ENCODE results near the gene KRTAP10-10.
"Not testable (repeated sequence)": the region's sequence is repeated elsewhere in the genome, so short reads cannot be mapped to it uniquely, and the experiment has no call there.

KRTAP10-10 gene

GRCh38 chr21:44596068-44596725, 41.0 kb upstream of the KRTAP10-10 start:
- Histone ChIP-seq H3K9me3 (replicated peaks; ENCODE audit: low read length) (no peaks in the 10 kb centered on the region), H3K36me3 (ENCODE audit: insufficient read depth, low read length) (no peaks in the 10 kb centered on the region), H3K4me1 (ENCODE audit: control insufficient read depth, insufficient read depth, low read length) (peaks cover 5% of the 10 kb centered on the region), H3K4me3 (ENCODE audit: low read length) (no peak overlapping the region), H3K27me3 (ENCODE audit: control insufficient read depth, insufficient read depth, low read length) (peaks cover 78% of the 10 kb centered on the region), H3K9ac (ENCODE audit: low read depth, low read length) (no peak overlapping the region), H3K4me2 (ENCODE audit: low read length) (no peak overlapping the region)

GRCh38 chr21:44598061-44598460, 39.1 kb upstream of the KRTAP10-10 start:
- Histone ChIP-seq H3K9ac (ENCODE audit: low read depth, low read length) (no peak overlapping the region), H3K4me3 (ENCODE audit: low read length) (no peak overlapping the region), H3K4me2 (ENCODE audit: low read length) (no peak overlapping the region), H3K27me3 (ENCODE audit: control insufficient read depth, insufficient read depth, low read length) (peaks cover 75% of the 10 kb centered on the region), H3K4me1 (ENCODE audit: control insufficient read depth, insufficient read depth, low read length) (peaks cover 5% of the 10 kb centered on the region), H3K9me3 (replicated peaks; ENCODE audit: low read length) (no peaks in the 10 kb centered on the region), H3K36me3 (ENCODE audit: insufficient read depth, low read length) (no peaks in the 10 kb centered on the region)

- H3K4me3 ChIP-seq (ENCODE audit: low read length), result no peak overlapping the region
- H3K4me1 ChIP-seq (ENCODE audit: control insufficient read depth, insufficient read depth, low read length), result no peaks in the 10 kb centered on the region
- no peak overlapping the region for H3K4me2 ChIP-seq (ENCODE audit: low read length)
- H3K9ac ChIP-seq (ENCODE audit: low read depth, low read length), result no peak overlapping the region
- H3K9me3 ChIP-seq (replicated peaks; ENCODE audit: low read length), result no peaks in the 10 kb centered on the region
- no peaks in the 10 kb centered on the region for H3K36me3 ChIP-seq (ENCODE audit: insufficient read depth, low read length)
- peaks cover 74% of the 10 kb centered on the region for H3K27me3 ChIP-seq (ENCODE audit: control insufficient read depth, insufficient read depth, low read length)
Measured at GRCh38 chr21:44599264-44600029, 37.7 kb upstream of the KRTAP10-10 start.

- H3K9ac ChIP-seq (ENCODE audit: low read depth, low read length); H3K9me3 ChIP-seq (replicated peaks; ENCODE audit: low read length); H3K4me2 ChIP-seq (ENCODE audit: low read length); H3K36me3 ChIP-seq (ENCODE audit: insufficient read depth, low read length); H3K4me1 ChIP-seq (ENCODE audit: control insufficient read depth, insufficient read depth, low read length); H3K4me3 ChIP-seq (ENCODE audit: low read length): not testable (repeated sequence)
- H3K27me3 ChIP-seq (ENCODE audit: control insufficient read depth, insufficient read depth, low read length), result peaks cover 77% of the 10 kb centered on the region
Measured at GRCh38 chr21:44600118-44600978, 36.8 kb upstream of the KRTAP10-10 start, which contains the start of gene KRTAP10-7. KRTAP10-7 (plus strand) TSS chr21:44600597; CDS start chr21:44600622, 25 bp downstream.

- peaks cover 75% of the 10 kb centered on the region for H3K27me3 ChIP-seq (ENCODE audit: control insufficient read depth, insufficient read depth, low read length)
- H3K9ac ChIP-seq (ENCODE audit: low read depth, low read length); H3K4me2 ChIP-seq (ENCODE audit: low read length); H3K36me3 ChIP-seq (ENCODE audit: insufficient read depth, low read length); H3K9me3 ChIP-seq (replicated peaks; ENCODE audit: low read length); H3K4me1 ChIP-seq (ENCODE audit: control insufficient read depth, insufficient read depth, low read length); H3K4me3 ChIP-seq (ENCODE audit: low read length): not testable (repeated sequence)
Measured at GRCh38 chr21:44601091-44601490, 36.1 kb upstream of the KRTAP10-10 start.

- H3K4me1 ChIP-seq (ENCODE audit: control insufficient read depth, insufficient read depth, low read length), result no peaks in the 10 kb centered on the region
- H3K9me3 ChIP-seq (replicated peaks; ENCODE audit: low read length), result no peaks in the 10 kb centered on the region
- H3K9ac ChIP-seq (ENCODE audit: low read depth, low read length), result no peak overlapping the region
- no peak overlapping the region for H3K4me3 ChIP-seq (ENCODE audit: low read length)
- no peak overlapping the region for H3K4me2 ChIP-seq (ENCODE audit: low read length)
- peaks cover 68% of the 10 kb centered on the region for H3K27me3 ChIP-seq (ENCODE audit: control insufficient read depth, insufficient read depth, low read length)
- H3K36me3 ChIP-seq (ENCODE audit: insufficient read depth, low read length), result no peaks in the 10 kb centered on the region
Measured at GRCh38 chr21:44601596-44602462, 35.3 kb upstream of the KRTAP10-10 start.

GRCh38 chr21:44602463-44602850, 34.7 kb upstream of the KRTAP10-10 start:
- H3K27me3 ChIP-seq (ENCODE audit: control insufficient read depth, insufficient read depth, low read length), result peaks cover 67% of the 10 kb centered on the region
- H3K36me3 ChIP-seq (ENCODE audit: insufficient read depth, low read length), result no peaks in the 10 kb centered on the region
- H3K9ac ChIP-seq (ENCODE audit: low read depth, low read length), result no peak overlapping the region

GRCh38 chr21:44603109-44603875, 33.9 kb upstream of the KRTAP10-10 start:
- no peak overlapping the region for H3K4me3 ChIP-seq (ENCODE audit: low read length)
- H3K27me3 ChIP-seq (ENCODE audit: control insufficient read depth, insufficient read depth, low read length), result peaks cover 63% of the 10 kb centered on the region
- H3K36me3 ChIP-seq (ENCODE audit: insufficient read depth, low read length), result no peaks in the 10 kb centered on the region
- no peak overlapping the region for H3K4me2 ChIP-seq (ENCODE audit: low read length)
- no peaks in the 10 kb centered on the region for H3K9me3 ChIP-seq (replicated peaks; ENCODE audit: low read length)
- no peak overlapping the region for H3K9ac ChIP-seq (ENCODE audit: low read depth, low read length)
- H3K4me1 ChIP-seq (ENCODE audit: control insufficient read depth, insufficient read depth, low read length), result no peaks in the 10 kb centered on the region

More at GRCh38 chr21:44602463-44602850, 34.7 kb upstream of the KRTAP10-10 start:
- H3K4me3 ChIP-seq (ENCODE audit: low read length), result no peak overlapping the region
- no peak overlapping the region for H3K4me2 ChIP-seq (ENCODE audit: low read length)
- H3K4me1 ChIP-seq (ENCODE audit: control insufficient read depth, insufficient read depth, low read length), result no peaks in the 10 kb centered on the region
- H3K9me3 ChIP-seq (replicated peaks; ENCODE audit: low read length), result no peaks in the 10 kb centered on the region

- Histone ChIP-seq H3K36me3 (ENCODE audit: insufficient read depth, low read length) (no peaks in the 10 kb centered on the region), H3K9me3 (replicated peaks; ENCODE audit: low read length) (no peaks in the 10 kb centered on the region), H3K4me3 (ENCODE audit: low read length) (no peak overlapping the region), H3K4me1 (ENCODE audit: control insufficient read depth, insufficient read depth, low read length) (no peaks in the 10 kb centered on the region), H3K9ac (ENCODE audit: low read depth, low read length) (no peak overlapping the region), H3K27me3 (ENCODE audit: control insufficient read depth, insufficient read depth, low read length) (peaks cover 59% of the 10 kb centered on the region), H3K4me2 (ENCODE audit: low read length) (no peak overlapping the region)
Measured at GRCh38 chr21:44603911-44604310, 33.2 kb upstream of the KRTAP10-10 start.

GRCh38 chr21:44606495-44606894, 30.7 kb upstream of the KRTAP10-10 start:
- Histone ChIP-seq H3K4me2 (ENCODE audit: low read length) (no peak overlapping the region), H3K27me3 (ENCODE audit: control insufficient read depth, insufficient read depth, low read length) (peaks cover 40% of the 10 kb centered on the region)

More at GRCh38 chr21:44606495-44606894, 30.7 kb upstream of the KRTAP10-10 start:
- no peaks in the 10 kb centered on the region for H3K36me3 ChIP-seq (ENCODE audit: insufficient read depth, low read length)
- no peak overlapping the region for H3K4me3 ChIP-seq (ENCODE audit: low read length)
- H3K9me3 ChIP-seq (replicated peaks; ENCODE audit: low read length), result no peaks in the 10 kb centered on the region
- H3K4me1 ChIP-seq (ENCODE audit: control insufficient read depth, insufficient read depth, low read length), result no peaks in the 10 kb centered on the region
- H3K9ac ChIP-seq (ENCODE audit: low read depth, low read length), result no peak overlapping the region
